ENCODE data around the gene MT1X.

MT1X gene

GRCh38 chr16:56681939-56682702 is at the start of gene MT1X:
Gene MT1X, plus strand, starts transcription at chr16:56682470. Its CDS starts 71 bp downstream, at chr16:56682541.
- peak; percentile 92 for DNase-seq (ENCODE audit: low read depth)

- DNase-seq (ENCODE audit: low read depth), result no peak
Measured at GRCh38 chr16:56632848-56633365, 49.4 kb upstream of the MT1X start.

DNA sequence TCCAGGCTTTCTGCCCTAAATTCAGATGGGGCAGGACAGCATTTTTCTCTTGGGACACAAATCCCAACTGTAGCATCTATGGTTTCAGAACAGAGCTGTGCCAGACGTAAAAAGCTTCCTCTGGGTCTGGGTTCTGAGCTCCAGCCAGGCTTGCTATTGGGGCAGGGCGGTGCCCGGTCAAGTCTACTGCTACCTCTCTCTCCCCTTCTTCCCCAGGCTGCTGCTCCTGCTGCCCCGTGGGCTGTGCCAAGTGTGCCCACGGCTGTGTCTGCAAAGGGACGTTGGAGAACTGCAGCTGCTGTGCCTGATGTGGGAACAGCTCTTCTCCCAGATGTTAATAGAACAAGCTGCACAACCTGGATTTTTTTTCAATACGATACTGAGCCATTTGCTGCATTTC is 48.7 kb upstream of the MT1X start:
- DNase-seq (ENCODE audit: low read depth), result no peak

- no peak for DNase-seq (ENCODE audit: low read depth)
Measured at GRCh38 chr16:56634715-56635440, 47.4 kb upstream of the MT1X start.

DNA sequence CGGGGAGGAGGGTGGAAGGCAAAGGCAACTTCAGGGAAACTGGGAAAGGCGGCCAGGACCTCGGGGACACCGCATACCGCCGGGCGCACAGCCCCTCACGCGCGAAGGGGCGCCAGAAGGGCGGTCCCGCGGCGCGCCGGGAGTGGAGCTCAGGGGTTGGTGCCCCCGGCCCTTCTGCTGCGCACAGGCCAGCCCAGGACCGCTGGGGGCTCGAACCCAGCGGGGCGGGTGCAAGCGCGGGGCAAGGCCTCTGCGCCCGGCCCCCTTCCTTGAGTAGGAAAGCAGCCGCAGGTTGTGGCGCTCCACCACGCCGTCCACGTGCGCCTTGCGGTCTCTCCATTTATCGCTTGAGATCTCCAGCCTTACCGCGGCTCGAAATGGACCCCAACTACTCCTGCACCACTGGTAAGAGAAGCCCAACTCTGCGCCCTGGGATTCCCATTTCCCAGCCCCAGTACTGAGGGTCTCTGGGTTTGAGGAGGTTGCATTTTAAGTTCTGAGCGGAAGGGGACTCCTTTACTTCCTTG is 46.8 kb upstream of the MT1X start:
- no peak for DNase-seq (ENCODE audit: low read depth)

DNA sequence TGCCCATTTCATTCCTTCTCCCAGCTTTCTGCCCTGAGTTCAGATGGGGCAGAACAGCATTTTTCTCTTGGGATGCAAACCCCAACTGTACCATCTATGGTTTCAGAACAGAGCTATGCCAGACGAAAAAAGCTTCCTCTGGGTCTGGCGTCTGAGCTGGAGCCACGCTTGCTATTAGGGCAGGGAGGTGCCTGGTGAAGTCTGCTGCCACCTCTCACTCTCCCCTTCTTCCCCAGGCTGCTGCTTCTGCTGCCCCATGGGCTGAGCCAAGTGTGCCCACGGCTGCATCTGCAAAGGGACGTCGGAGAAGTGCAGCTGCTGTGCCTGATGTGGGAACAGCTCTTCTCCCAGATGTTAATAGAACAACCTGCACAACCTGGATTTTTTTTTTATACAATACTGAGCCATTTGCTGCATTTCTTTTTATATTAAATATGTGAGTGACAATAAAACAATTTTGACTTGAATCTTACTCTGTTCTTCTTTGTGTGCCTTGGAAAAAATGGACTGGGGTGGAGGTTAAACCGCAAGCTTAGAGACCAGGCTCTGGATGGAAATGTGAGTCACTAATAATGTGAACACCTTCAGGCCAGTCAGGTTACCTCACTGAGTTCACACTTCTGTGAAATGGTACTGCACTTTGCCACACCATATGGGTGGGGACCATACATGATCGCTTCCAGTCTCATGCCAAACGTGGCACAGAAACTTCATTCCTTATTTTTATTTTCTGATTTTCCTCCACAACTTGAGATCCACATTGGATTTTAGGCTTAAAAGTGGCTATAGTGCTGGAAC is 45.5 kb upstream of the MT1X start:
- no peak for DNase-seq (ENCODE audit: low read depth)

GRCh38 chr16:56637814-56638750 is 44.2 kb upstream of the MT1X start, which contains the start of gene MT1A:
Gene MT1A, plus strand, starts transcription at chr16:56638666. Its CDS starts 73 bp downstream, at chr16:56638739.
- DNase-seq (ENCODE audit: low read depth), result peak; percentile 45

GRCh38 chr16:56639045-56639444 is 43.2 kb upstream of the MT1X start:
- no peak for DNase-seq (ENCODE audit: low read depth)

- DNase-seq (ENCODE audit: low read depth), result no peak
Measured at GRCh38 chr16:56640076-56640475, 42.2 kb upstream of the MT1X start.

GRCh38 chr16:56641166-56641565 is 41.1 kb upstream of the MT1X start:
- no peak for DNase-seq (ENCODE audit: low read depth)

- DNase-seq (ENCODE audit: low read depth), result peak; percentile 71
Measured at GRCh38 chr16:56643080-56643778, 39.0 kb upstream of the MT1X start.

DNA sequence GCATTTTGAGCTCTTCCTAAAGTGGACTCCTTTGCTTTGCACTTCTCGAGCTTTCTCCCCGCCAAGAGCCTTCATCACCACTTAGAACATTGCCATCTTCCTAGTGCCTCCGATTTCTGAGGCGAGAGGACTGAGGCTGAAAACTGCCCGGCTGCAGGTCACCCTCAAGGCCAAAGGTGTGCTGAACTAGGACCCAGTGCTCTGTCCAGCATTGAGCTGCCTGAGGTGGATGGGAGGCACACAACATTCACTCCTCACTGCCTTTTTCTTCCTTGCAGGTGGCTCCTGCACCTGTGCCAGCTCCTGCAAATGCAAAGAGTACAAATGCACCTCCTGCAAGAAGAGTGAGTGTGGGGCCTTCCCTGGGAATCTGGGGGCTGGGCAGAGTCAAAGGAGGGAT is 38.4 kb upstream of the MT1X start:
- DNase-seq (ENCODE audit: low read depth), result no peak

- DNase-seq (ENCODE audit: low read depth), result no peak
Measured at GRCh38 chr16:56645311-56645710, 37.0 kb upstream of the MT1X start.

DNA sequence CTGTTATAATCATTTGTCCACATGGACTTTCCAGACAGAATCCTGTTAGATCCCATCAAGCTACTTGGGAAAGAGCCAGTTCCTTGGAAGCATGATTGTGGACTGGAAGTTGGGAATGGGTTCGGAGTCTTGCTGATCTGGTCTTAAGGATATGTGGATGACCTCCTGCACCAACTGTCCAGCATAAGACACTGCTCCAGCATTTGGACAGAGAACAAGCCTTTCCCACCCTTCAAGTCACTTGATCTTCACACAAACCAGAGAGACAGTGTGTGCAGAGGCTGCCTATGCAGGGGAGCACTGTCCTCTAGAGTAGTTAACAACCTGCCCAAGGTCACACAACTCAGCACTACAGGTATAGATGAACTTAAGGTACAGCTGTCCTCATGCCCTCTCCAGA is 36.4 kb upstream of the MT1X start:
- no peak for DNase-seq (ENCODE audit: low read depth)

DNA sequence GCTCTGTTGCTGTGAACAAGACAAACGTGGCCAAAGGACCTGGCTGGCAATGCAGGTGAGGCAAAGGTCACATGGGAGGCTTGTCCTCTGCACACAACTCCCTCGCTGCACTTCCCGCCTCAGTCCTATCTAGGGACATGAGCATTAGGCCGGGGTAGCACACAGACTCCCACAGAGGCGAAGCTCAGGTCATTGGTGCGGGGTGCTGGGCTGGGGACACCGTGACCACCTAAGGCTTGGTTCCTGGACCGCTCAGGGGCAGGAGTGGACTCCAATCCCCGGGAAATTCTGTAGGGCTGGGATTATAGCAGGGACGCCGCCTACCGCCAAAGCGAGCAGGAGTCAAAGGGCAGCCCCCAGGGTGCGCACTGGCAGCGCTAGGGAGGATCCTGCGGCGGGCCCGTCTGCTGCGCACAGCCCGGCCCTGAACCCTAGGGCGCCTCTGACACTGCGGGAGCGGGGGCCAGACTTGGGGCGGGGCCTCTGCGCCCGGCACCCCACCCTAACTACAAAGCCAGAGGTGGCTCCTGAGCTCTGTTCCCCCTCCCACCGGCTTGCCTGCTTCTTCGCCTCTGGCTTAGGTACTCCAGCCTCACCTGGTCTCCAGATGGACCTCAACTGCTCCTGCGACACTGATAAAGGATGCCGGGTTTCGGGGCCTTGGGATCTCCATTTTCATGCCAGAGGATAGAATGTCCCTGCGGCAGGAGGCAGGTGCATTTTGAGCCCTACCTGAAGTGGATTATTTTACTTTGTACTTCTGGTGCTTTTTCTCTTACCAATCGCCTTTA is 34.4 kb upstream of the MT1X start:
- no peak for DNase-seq (ENCODE audit: low read depth)

DNA sequence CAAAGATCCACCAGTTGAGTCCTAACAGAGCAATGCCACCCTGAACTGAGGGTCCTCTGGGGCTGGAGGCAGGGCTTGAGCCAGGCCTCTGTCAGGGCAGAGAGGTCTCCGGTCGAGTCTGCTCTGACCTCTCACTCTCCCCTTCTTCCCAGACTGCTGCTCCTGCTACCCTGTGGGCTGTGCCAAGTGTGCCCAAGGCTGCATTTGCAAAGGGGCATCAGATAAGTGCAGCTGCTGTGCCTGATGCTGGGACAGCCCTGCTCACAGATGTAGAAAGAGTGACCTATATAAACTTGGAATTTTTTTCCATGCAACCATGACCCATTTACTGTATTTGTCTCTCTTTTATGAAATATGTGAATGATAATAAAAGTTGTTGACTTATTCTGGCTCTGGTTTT is 33.0 kb upstream of the MT1X start:
- no peak for DNase-seq (ENCODE audit: low read depth)

GRCh38 chr16:56649820-56650219 is 32.5 kb upstream of the MT1X start:
- DNase-seq (ENCODE audit: low read depth), result no peak

- no peak for DNase-seq (ENCODE audit: low read depth)
Measured at GRCh38 chr16:56651586-56651985, 30.7 kb upstream of the MT1X start, which contains the start of gene MT1B. Gene MT1B, plus strand, starts transcription at chr16:56651886. Its CDS starts 68 bp downstream, at chr16:56651954.

GRCh38 chr16:56652600-56652999 is 29.7 kb upstream of the MT1X start:
- no peak for DNase-seq (ENCODE audit: low read depth)
